ENCODE results near the gene KCNT1. TPM values are rescaled to one million over a fixed set of nuclear protein-coding genes. Genes with fewer than 3 reads are reported as not detected.

The KCNT1 gene
- total RNA-seq, 1 experiment from 2014 or later, result 0.68 TPM

DNA sequence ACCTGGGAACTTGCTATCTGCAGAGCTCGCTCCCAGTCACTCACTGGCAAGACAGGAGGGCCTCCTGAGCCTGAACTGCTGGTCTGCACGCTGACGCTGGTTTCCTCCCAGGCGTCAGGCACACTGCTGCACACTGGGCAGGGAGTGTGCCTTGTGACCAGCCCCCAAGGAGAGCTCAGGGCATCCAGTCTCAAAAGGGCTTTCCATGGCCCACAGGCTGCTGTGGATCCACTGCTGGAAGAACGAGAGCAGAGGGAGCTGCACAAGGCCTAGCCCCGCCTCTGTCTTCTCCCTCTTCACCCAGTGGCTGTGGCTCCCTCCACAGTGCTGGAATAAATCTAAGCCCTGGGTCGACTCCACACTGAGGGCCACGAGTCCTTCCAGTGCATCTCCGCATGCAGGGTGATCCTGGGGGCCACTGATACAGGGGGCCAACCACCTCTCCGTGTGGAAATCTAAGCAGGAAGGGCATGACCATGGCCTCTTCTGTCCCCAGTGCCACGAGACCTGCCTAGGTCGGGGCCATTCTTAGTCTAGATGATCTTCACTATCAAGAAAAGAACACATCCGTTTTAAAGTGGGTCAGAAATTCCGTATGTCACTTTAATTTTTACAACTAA, 111.8 kb downstream of the KCNT1 start:
- DNase-seq, result no peak
- H4K20me1 ChIP-seq (ENCODE audit: control insufficient read depth, insufficient read depth, insufficient read length), result no peaks in the 10 kb centered on the region
- H3K23me2 ChIP-seq (ENCODE audit: insufficient read length, low read depth, low read length, poor library complexity, severe bottlenecking), result no peaks in the 10 kb centered on the region
- no CpG with 5 or more reads among the region's 14 CpGs for WGBS (ENCODE audit: extremely low coverage, insufficient read length, low lambda C conversion rate)
- H3K4me1 Mint-ChIP-seq, result no peaks in the 10 kb centered on the region
- no peaks in the 10 kb centered on the region for H3K79me1 ChIP-seq (ENCODE audit: insufficient read depth, low read depth, low read length, poor library complexity, severe bottlenecking)
- no peak overlapping the region for H2BK15ac ChIP-seq (ENCODE audit: low read depth, low read length)
- H4K91ac ChIP-seq (ENCODE audit: insufficient read length, low read depth, low read length), result no peak overlapping the region
- no peak overlapping the region for H2BK12ac ChIP-seq (ENCODE audit: insufficient read length, low read depth, low read length)
- H2AK5ac ChIP-seq (ENCODE audit: insufficient read length, low read length), result no peak overlapping the region
- H3K36me3 Mint-ChIP-seq (ENCODE audit: insufficient read depth in 1 of 3, low read depth in 3 of 3), result peaks cover 47 to 94% (median 89%) of the 10 kb centered on the region in 3 experiments; a peak in 6 of 7 replicates
- peaks cover 2% of the 10 kb centered on the region; the same call in 1 of the 2 replicates for H3K27me3 Mint-ChIP-seq (ENCODE audit: low read depth)
- no peak overlapping the region for H3K4ac ChIP-seq (ENCODE audit: low read depth, low read length)
- no peak overlapping the region for H2AFZ ChIP-seq (ENCODE audit: low read length)
- no peak overlapping the region for H3K4me2 ChIP-seq (ENCODE audit: insufficient read depth, insufficient read length, low read length)
- no peak overlapping the region for H3K56ac ChIP-seq (ENCODE audit: insufficient read length, low read depth, low read length)
- no peak overlapping the region for H4K5ac ChIP-seq (ENCODE audit: insufficient read length, low read depth, low read length)
- H3K9me3 Mint-ChIP-seq, result no peaks in the 10 kb centered on the region
- H3K79me2 ChIP-seq (ENCODE audit: insufficient read depth, low read length), result no peaks in the 10 kb centered on the region
- no peaks in the 10 kb centered on the region for H3K27me3 ChIP-seq (ENCODE audit: insufficient read depth, low read length)
- H4K8ac ChIP-seq (replicated peaks; ENCODE audit: insufficient read length, low read depth, low read length), result no peak overlapping the region
- no peak overlapping the region for H3K14ac ChIP-seq (ENCODE audit: insufficient read depth, low read length)
- H2BK5ac ChIP-seq (ENCODE audit: insufficient read length, low read length), result no peak overlapping the region
- no peak overlapping the region for H3K23ac ChIP-seq (ENCODE audit: insufficient read length, low read depth, low read length)
- no peaks in the 10 kb centered on the region for H3K9me3 ChIP-seq (ENCODE audit: control insufficient read depth, low read depth, low read length)
- H3K27ac ChIP-seq (ENCODE audit: insufficient read length, low read depth, low read length), result no peak overlapping the region
- H3T11ph ChIP-seq (ENCODE audit: low read length), result no peak overlapping the region
- no peak overlapping the region for H2BK20ac ChIP-seq (ENCODE audit: low read depth, low read length, poor library complexity, severe bottlenecking)
- no peak overlapping the region for H3K18ac ChIP-seq (ENCODE audit: insufficient read length, low read depth, low read length)
- H2BK120ac ChIP-seq (ENCODE audit: low read depth, low read length, poor library complexity, severe bottlenecking), result no peak overlapping the region
- H3K9ac ChIP-seq (ENCODE audit: extremely low read depth, insufficient read length, low read length), result no peak overlapping the region
- H3K27ac Mint-ChIP-seq, result no peak overlapping the region
- no peak overlapping the region for H3K4me3 Mint-ChIP-seq
- TF ChIP-seq, protein P1, sequence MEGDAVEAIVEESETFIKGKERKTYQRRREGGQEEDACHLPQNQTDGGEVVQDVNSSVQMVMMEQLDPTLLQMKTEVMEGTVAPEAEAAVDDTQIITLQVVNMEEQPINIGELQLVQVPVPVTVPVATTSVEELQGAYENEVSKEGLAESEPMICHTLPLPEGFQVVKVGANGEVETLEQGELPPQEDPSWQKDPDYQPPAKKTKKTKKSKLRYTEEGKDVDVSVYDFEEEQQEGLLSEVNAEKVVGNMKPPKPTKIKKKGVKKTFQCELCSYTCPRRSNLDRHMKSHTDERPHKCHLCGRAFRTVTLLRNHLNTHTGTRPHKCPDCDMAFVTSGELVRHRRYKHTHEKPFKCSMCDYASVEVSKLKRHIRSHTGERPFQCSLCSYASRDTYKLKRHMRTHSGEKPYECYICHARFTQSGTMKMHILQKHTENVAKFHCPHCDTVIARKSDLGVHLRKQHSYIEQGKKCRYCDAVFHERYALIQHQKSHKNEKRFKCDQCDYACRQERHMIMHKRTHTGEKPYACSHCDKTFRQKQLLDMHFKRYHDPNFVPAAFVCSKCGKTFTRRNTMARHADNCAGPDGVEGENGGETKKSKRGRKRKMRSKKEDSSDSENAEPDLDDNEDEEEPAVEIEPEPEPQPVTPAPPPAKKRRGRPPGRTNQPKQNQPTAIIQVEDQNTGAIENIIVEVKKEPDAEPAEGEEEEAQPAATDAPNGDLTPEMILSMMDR (conservative IDR thresholded peaks at IDR 0.05), result no peak
- H3K4me1 ChIP-seq (ENCODE audit: insufficient read depth, low read length), result no peaks in the 10 kb centered on the region
